ENCODE data around the gene IL10.

Gene IL10

GRCh38 chr1:206734499-206735142 lies 37.7 kb downstream of the IL10 start:
- H3K36me3 Mint-ChIP-seq (ENCODE audit: low read depth) = peaks cover 31% of the 10 kb centered on the region
- H3K9me3 Mint-ChIP-seq = no peaks in the 10 kb centered on the region
- TF ChIP-seq, protein P1, sequence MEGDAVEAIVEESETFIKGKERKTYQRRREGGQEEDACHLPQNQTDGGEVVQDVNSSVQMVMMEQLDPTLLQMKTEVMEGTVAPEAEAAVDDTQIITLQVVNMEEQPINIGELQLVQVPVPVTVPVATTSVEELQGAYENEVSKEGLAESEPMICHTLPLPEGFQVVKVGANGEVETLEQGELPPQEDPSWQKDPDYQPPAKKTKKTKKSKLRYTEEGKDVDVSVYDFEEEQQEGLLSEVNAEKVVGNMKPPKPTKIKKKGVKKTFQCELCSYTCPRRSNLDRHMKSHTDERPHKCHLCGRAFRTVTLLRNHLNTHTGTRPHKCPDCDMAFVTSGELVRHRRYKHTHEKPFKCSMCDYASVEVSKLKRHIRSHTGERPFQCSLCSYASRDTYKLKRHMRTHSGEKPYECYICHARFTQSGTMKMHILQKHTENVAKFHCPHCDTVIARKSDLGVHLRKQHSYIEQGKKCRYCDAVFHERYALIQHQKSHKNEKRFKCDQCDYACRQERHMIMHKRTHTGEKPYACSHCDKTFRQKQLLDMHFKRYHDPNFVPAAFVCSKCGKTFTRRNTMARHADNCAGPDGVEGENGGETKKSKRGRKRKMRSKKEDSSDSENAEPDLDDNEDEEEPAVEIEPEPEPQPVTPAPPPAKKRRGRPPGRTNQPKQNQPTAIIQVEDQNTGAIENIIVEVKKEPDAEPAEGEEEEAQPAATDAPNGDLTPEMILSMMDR (IDR thresholded peaks at IDR 0.05; ENCODE audit: unreplicated experiment in 3 of 3) = peak; percentile 65 to 76 (median 73)
- H3K27ac Mint-ChIP-seq = no peak overlapping the region
- no peak overlapping the region for H3K4me3 Mint-ChIP-seq
- peaks cover 26% of the 10 kb centered on the region for H3K4me1 Mint-ChIP-seq
- no peaks in the 10 kb centered on the region for H3K27me3 Mint-ChIP-seq (ENCODE audit: low read depth)

- Mint-ChIP-seq H3K36me3 (ENCODE audit: low read depth) (peaks cover 38% of the 10 kb centered on the region), H3K4me1 (peaks cover 10% of the 10 kb centered on the region), H3K9me3 (no peaks in the 10 kb centered on the region), H3K27me3 (ENCODE audit: low read depth) (no peaks in the 10 kb centered on the region), H3K4me3 (no peak overlapping the region), H3K27ac (no peak overlapping the region)
- TF ChIP-seq, protein P1 (IDR thresholded peaks at IDR 0.05; ENCODE audit: unreplicated experiment in 3 of 3) = no peak
These were observed 39.3 kb downstream of the IL10 start for GRCh38 chr1:206732992-206733391.

- peaks cover 5% of the 10 kb centered on the region for H3K4me1 Mint-ChIP-seq
- no peak overlapping the region for H3K27ac Mint-ChIP-seq
- no peaks in the 10 kb centered on the region for H3K27me3 Mint-ChIP-seq (ENCODE audit: low read depth)
- no peak overlapping the region for H3K4me3 Mint-ChIP-seq
- TF ChIP-seq, protein P1 (IDR thresholded peaks at IDR 0.05; ENCODE audit: unreplicated experiment in 3 of 3) = no peak
- H3K36me3 Mint-ChIP-seq (ENCODE audit: low read depth) = peaks cover 38% of the 10 kb centered on the region
- H3K9me3 Mint-ChIP-seq = no peaks in the 10 kb centered on the region
These were observed 39.8 kb downstream of the IL10 start for GRCh38 chr1:206732508-206732907.

DNA sequence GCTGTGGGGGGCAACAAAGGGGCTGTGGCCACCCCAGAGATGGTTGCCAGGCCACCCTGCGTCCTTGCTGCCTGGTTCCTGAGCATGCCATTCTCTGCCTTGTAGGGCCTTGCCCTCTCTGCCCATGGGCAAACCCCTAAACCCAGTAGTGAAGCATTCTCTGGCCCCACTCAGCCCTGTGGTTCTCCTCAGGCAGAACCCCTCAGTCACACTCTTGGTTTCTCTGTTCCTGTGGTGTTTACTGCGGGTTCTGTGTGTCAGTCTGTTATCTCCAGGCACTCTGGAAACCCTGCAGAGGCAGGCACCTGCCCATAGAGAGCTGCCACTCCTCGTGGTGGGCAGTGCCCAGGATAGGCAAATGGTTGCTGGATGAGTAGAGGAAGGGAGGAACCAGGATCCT lies 42.8 kb downstream of the IL10 start:
- H3K4me3 Mint-ChIP-seq = no peak overlapping the region
- H3K27ac Mint-ChIP-seq = no peak overlapping the region
- peaks cover 38% of the 10 kb centered on the region for H3K36me3 Mint-ChIP-seq (ENCODE audit: low read depth)
- H3K27me3 Mint-ChIP-seq (ENCODE audit: low read depth) = no peaks in the 10 kb centered on the region
- peaks cover 21% of the 10 kb centered on the region for H3K4me1 Mint-ChIP-seq
- TF ChIP-seq, protein P1 (IDR thresholded peaks at IDR 0.05; ENCODE audit: unreplicated experiment in 3 of 3) = no peak
- H3K9me3 Mint-ChIP-seq = no peaks in the 10 kb centered on the region

DNA sequence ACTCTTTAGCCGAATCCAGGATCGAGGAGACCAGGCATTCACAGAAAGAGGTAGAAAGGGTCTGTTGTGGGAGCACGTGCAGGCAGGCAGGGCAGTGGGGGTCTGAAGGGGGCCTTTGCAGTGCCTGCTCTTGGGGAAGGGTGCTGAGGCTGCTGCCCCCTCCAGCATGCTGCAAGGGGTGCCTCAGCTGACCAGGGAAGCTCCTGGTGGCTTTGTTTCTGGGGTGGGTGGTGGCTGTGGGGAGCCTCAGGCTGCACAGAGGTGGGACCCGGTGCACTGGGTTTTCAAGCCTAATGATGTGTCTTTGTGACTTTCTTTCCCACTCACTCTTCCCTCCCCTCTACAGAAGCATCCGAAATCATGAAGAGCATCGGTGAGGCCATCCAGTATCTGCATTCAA lies 43.2 kb downstream of the IL10 start:
- peaks cover 25% of the 10 kb centered on the region for H3K4me1 Mint-ChIP-seq
- TF ChIP-seq, protein P1 (IDR thresholded peaks at IDR 0.05; ENCODE audit: unreplicated experiment in 3 of 3) = no peak
- no peaks in the 10 kb centered on the region for H3K27me3 Mint-ChIP-seq (ENCODE audit: low read depth)
- H3K36me3 Mint-ChIP-seq (ENCODE audit: low read depth) = peaks cover 38% of the 10 kb centered on the region
- H3K4me3 Mint-ChIP-seq = no peak overlapping the region
- no peak overlapping the region for H3K27ac Mint-ChIP-seq
- no peaks in the 10 kb centered on the region for H3K9me3 Mint-ChIP-seq

DNA sequence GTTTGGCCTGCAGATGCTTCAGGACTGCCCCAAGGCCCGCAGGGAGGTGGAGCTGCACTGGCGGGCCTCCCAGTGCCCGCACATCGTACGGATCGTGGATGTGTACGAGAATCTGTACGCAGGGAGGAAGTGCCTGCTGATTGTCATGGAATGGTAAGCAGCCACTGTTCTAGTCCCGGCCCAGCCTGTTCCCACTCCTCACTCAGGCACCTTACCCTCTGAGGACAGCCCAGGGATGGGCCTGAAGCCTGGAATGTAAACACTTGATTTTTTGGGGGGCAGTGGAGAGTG lies 43.7 kb downstream of the IL10 start:
- H3K4me1 Mint-ChIP-seq = peaks cover 29% of the 10 kb centered on the region
- H3K36me3 Mint-ChIP-seq (ENCODE audit: low read depth) = peaks cover 38% of the 10 kb centered on the region
- no peaks in the 10 kb centered on the region for H3K27me3 Mint-ChIP-seq (ENCODE audit: low read depth)
- TF ChIP-seq, protein P1 (IDR thresholded peaks at IDR 0.05; ENCODE audit: unreplicated experiment in 3 of 3) = no peak
- H3K4me3 Mint-ChIP-seq = no peak overlapping the region
- H3K27ac Mint-ChIP-seq = no peak overlapping the region
- H3K9me3 Mint-ChIP-seq = no peaks in the 10 kb centered on the region

Data from nephron (organoid).